ENCODE measurements around the gene CDH23.

DNA sequence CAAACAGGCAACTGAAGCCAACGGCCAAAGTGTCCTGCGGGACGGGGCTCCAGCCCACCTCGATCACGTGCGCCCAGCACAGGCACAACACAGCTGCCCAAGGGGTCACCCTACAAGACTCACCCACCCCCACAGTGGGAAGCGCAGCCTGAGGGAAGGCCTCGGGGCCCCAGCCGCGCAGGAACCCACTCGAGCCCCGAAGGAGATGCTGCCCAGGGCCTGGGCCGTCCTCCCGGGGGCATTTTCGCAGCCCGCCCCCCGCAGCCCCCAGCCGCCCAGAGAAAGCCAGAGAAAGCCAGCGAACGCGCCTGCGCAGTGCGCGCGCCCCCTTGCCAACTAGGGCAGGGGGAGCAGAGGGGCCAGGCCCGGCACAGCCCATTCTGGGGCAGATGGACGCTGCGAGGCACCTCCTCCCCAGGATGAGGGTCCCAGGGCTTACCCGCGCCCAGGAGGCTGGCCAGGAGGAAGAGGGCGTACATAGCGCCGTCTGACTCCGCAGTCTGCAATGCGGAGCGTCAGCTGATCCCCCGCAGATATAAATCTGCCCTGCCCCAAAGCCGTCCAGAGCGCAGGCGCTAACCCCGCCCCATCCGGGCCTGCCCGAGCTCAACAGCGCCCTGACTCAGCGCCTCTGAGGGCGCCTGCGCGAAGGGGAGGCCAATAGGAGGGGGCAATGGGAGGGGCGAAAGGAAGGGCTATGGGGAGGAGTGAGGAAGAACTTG lies 454.2 kb downstream of the CDH23 start, which contains the start of gene PSAP:
- TF ChIP-seq, protein P1, sequence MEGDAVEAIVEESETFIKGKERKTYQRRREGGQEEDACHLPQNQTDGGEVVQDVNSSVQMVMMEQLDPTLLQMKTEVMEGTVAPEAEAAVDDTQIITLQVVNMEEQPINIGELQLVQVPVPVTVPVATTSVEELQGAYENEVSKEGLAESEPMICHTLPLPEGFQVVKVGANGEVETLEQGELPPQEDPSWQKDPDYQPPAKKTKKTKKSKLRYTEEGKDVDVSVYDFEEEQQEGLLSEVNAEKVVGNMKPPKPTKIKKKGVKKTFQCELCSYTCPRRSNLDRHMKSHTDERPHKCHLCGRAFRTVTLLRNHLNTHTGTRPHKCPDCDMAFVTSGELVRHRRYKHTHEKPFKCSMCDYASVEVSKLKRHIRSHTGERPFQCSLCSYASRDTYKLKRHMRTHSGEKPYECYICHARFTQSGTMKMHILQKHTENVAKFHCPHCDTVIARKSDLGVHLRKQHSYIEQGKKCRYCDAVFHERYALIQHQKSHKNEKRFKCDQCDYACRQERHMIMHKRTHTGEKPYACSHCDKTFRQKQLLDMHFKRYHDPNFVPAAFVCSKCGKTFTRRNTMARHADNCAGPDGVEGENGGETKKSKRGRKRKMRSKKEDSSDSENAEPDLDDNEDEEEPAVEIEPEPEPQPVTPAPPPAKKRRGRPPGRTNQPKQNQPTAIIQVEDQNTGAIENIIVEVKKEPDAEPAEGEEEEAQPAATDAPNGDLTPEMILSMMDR (conservative IDR thresholded peaks at IDR 0.05; ENCODE audit: low read length): no peak
- TF ChIP-seq EZH2phosphoT487 (IDR thresholded peaks at IDR 0.05; ENCODE audit: borderline replicate concordance): no peak

Measured in Loucy (cell line).